ENCODE data around the gene AMPD1. TPM values are rescaled to one million over a fixed set of nuclear protein-coding genes. Genes with fewer than 3 reads are reported as not detected.

The AMPD1 gene
- total RNA-seq, 1 donor from 2014 or later, result not detected

DNA sequence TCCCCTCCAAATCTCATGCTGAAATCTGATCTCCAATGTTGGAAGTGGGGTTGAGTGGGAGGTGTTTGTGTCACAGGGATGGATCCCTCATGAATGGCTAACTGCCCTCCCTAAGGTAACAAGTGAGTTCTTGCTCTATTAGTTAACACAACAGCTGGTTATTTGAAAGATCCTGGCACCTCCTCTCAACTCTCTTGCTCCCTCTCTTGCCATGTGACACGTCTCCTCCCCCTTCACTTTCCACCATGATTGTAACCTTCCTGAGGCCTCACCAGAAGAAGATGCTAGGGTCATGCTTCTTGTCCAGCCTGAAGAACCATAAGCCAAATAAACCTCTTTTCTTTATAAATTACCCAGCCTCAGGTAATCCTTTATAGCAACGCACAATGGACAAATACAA lies 54.0 kb downstream of the AMPD1 start:
- DNase-seq (ENCODE audit: low spot score), result no peak

DNA sequence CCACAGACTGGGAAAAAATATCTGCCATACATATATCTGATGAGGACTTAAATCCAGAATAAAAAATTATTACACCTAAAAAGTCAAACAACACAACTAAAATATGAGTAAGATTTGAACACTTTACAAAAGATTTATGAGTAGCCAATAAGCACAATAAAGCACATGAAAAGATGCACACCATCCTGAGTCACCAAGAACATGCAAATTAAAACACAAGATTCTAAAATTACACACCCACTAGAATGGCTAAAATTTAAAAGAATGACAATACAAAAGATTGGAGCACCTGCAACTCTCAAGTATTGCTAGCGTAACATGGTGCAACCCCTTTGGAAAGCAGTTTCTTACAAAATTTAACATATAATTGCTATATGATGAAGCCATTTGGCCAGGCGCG lies 56.4 kb downstream of the AMPD1 start:
- DNase-seq (ENCODE audit: low spot score), result no peak

DNA sequence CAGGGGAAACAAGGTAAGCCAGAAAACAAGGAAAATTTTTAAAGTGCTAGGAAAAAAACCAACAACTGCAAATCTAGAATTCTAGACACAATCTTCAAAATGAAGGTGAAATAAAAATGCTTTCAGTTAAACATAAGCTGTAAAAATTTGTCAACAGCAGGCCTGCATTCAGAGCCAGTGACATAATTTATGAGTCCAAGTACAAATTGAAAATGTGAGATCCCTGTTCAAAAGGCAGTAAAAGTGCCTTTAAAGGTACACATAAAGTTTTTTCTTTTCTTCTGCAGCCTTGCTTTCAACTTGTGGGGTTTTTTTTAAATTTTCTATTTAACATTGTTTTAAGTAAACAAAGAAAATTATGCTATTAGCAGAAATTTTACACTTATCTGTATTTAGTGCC lies 62.9 kb downstream of the AMPD1 start:
- DNase-seq (ENCODE audit: low spot score), result no peak

GRCh38 chr1:114627107-114627506 lies 68.2 kb downstream of the AMPD1 start:
- DNase-seq (ENCODE audit: low spot score), result no peak

- DNase-seq (ENCODE audit: low spot score), result no peak
Measured at GRCh38 chr1:114623364-114623763, 72.0 kb downstream of the AMPD1 start.

Other genes with a start within 250 kb of the AMPD1 start
- gene TRIM33, start 184.3 kb downstream of the AMPD1 start, total RNA-seq, result 26.2 TPM
- 32.8 TPM for gene BCAS2, start 113.9 kb downstream of the AMPD1 start, total RNA-seq
- gene DENND2C, start 25.5 kb downstream of the AMPD1 start, total RNA-seq, result 2.6 TPM
- gene NRAS, start 21.2 kb upstream of the AMPD1 start, total RNA-seq, result 32.3 TPM
- gene CSDE1, start 62.4 kb upstream of the AMPD1 start, total RNA-seq, result 715 TPM
- 34.8 TPM for gene SIKE1, start 85.1 kb upstream of the AMPD1 start, total RNA-seq
- not detected for gene SYCP1, start 159.3 kb upstream of the AMPD1 start, total RNA-seq

Measured in mesenteric fat pad (tissue), 1 donor.